B cell (primary cell): ENCODE results near the gene ADAM30.

Experiments used
- EZH2 ChIP-seq: IDR thresholded peaks from 2 replicates; pipeline ENCODE4 v1.6.1; 2012; ENCODE audit warnings: borderline replicate concordance, low read depth, mild to moderate bottlenecking, moderate library complexity, low read length; ENCODE audit not compliant: insufficient read depth, poor library complexity, severe bottlenecking
- TF ChIP-seq, protein P1 (sequence below): fragments of 200-600 bp; IDR thresholded peaks from one replicate; pipeline ENCODE4 v1.8.0; 2022; ENCODE audit warnings: antibody characterized with exemption, mild to moderate bottlenecking

DNA sequence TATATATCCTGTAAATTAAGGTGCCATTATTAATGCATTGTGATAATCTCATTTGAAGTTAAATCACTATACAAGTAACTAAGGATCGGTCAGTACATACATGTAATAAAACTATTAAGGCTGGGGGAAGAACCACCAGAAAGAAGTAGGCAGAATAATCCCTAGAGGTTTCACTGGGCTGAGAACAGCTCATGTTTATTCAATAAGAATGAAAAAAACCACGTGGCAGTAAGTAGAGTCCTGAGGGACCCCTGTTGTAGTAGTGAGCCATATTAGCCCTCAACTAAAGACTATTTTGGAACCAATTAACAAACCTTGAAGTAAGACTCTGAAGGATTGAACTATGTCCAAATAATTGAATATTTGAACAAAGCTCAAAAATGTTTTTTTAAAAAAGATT, 46.9 kb upstream of the ADAM30 start:
- TF ChIP-seq, protein P1, sequence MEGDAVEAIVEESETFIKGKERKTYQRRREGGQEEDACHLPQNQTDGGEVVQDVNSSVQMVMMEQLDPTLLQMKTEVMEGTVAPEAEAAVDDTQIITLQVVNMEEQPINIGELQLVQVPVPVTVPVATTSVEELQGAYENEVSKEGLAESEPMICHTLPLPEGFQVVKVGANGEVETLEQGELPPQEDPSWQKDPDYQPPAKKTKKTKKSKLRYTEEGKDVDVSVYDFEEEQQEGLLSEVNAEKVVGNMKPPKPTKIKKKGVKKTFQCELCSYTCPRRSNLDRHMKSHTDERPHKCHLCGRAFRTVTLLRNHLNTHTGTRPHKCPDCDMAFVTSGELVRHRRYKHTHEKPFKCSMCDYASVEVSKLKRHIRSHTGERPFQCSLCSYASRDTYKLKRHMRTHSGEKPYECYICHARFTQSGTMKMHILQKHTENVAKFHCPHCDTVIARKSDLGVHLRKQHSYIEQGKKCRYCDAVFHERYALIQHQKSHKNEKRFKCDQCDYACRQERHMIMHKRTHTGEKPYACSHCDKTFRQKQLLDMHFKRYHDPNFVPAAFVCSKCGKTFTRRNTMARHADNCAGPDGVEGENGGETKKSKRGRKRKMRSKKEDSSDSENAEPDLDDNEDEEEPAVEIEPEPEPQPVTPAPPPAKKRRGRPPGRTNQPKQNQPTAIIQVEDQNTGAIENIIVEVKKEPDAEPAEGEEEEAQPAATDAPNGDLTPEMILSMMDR, result no peak
- TF ChIP-seq EZH2, result no peak
